Activated CD4-positive, alpha-beta memory T cell treated with anti-CD3 and anti-CD28 coated beads, Interleukin-2, amount 10 ng/mL, durations not matched to agents 7 days and 5 days (primary cell): Measurements from ENCODE around the gene KCNK10. TPM values are rescaled to one million over a fixed set of nuclear protein-coding genes. Genes with fewer than 3 reads are reported as not detected.
"Not testable (repeated sequence)": the region's sequence is repeated elsewhere in the genome, so short reads cannot be mapped to it uniquely, and the experiment has no call there.

Experiments
- CTCF ChIA-PET: fragments of 350-600 bp; sonication (Branson Sonifier 250); formaldehyde crosslinking; loops from one replicate; lab custom pipeline; 2021; ENCODE audit warnings: antibody characterized with exemption, inconsistent platforms; lab: Charles Lee
- POLR2A ChIA-PET: fragments of 350-600 bp; sonication (Branson Sonifier 250); formaldehyde crosslinking; loops from one replicate; lab custom pipeline; 2021; ENCODE audit warnings: antibody characterized with exemption; lab: Charles Lee
- DNase-seq: peaks from one replicate; pipeline ENCODE4 v3.0.0-alpha.2; 2020
- H3K27ac Mint-ChIP-seq: one replicate; pipeline ENCODE4 v1.8.0; 2021; ENCODE audit warnings: mild to moderate bottlenecking, mixed read lengths
- H3K27me3 Mint-ChIP-seq: one replicate; pipeline ENCODE4 v1.8.0; 2021; ENCODE audit warnings: mixed read lengths
- H3K36me3 Mint-ChIP-seq: one replicate; pipeline ENCODE4 v1.8.0; 2021; ENCODE audit warnings: low read depth, mixed read lengths
- H3K4me1 Mint-ChIP-seq: one replicate; pipeline ENCODE4 v1.8.0; 2021; ENCODE audit warnings: mixed read lengths
- H3K4me3 Mint-ChIP-seq: one replicate; pipeline ENCODE4 v1.8.0; 2021; ENCODE audit warnings: mild to moderate bottlenecking, mixed read lengths
- H3K9me3 Mint-ChIP-seq: one replicate; pipeline ENCODE4 v1.8.0; 2021; ENCODE audit warnings: mixed read lengths
- total RNA-seq, 2 experiments: library from RNA; stranded (reverse); gene quantifications; one replicate each; pipeline ENCODE4 v1.2.3, GENCODE V29; 2021

Gene KCNK10
- total RNA-seq, 2 experiments from 2014 or later = not detected

GRCh38 chr14:88272390-88273269 is 50.4 kb downstream of the KCNK10 start:
- Mint-ChIP-seq H3K36me3 (no peaks in the 10 kb centered on the region), H3K27me3 (no peaks in the 10 kb centered on the region), H3K27ac (no peak overlapping the region), H3K4me1 (no peaks in the 10 kb centered on the region), H3K4me3 (no peak overlapping the region), H3K9me3 (no peaks in the 10 kb centered on the region)
- ChIA-PET CTCF (interaction anchor here (0.6 to 0.9 kb wide), 2 partner anchors 85 to 327 kb away, joined by 3 to 4 read pairs; no protein-coding TSS in a partner anchor), POLR2A (no interaction called here)
- no peak for DNase-seq

- CTCF ChIA-PET = interaction anchor here (0.9 kb wide), 1 partner anchor 326 kb away, joined by 4 read pairs; no protein-coding TSS in a partner anchor
Measured at GRCh38 chr14:88271205-88271604, 51.9 kb downstream of the KCNK10 start.

GRCh38 chr14:88270776-88271175 is 52.3 kb downstream of the KCNK10 start:
- Mint-ChIP-seq H3K9me3 (no peaks in the 10 kb centered on the region), H3K36me3 (no peaks in the 10 kb centered on the region), H3K4me1 (no peaks in the 10 kb centered on the region), H3K27me3 (no peaks in the 10 kb centered on the region), H3K4me3 (no peak overlapping the region), H3K27ac (no peak overlapping the region)
- POLR2A ChIA-PET = no interaction called here
- CTCF ChIA-PET = no interaction called here
- DNase-seq = no peak

More at GRCh38 chr14:88271205-88271604, 51.9 kb downstream of the KCNK10 start:
- no peak for DNase-seq
- Mint-ChIP-seq H3K27me3 (no peaks in the 10 kb centered on the region), H3K4me3 (no peak overlapping the region), H3K27ac (no peak overlapping the region), H3K9me3 (no peaks in the 10 kb centered on the region), H3K4me1 (no peaks in the 10 kb centered on the region), H3K36me3 (no peaks in the 10 kb centered on the region)
- POLR2A ChIA-PET = no interaction called here

DNA sequence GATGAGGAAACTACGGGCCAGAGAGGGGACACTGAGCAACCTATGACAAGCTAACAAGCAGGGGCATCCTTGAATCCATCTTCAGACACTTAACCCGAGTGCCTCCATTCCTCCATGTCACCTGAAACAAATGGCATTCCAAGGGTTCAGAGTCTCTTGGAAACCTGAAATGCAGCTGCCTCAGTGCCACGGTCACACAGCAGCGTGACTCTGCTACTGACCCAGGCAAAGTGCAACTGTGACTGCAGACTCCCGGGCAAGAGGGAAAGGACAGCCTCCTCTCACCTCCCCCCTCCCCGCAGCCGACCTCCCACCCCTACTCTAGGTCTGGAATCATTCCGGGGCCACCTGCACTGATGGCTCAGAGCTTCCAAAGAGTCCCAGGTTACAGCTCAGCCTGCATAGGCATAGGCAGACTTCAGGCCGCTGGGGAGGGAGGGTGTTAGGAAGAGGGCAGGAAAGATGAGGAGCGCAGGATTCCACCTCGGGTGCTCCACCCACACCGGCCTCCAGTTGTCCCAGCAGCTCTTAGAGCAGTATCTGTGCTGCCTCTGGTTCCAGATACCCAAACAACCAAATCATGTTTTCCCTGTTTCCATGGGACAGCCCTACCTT is 53.2 kb downstream of the KCNK10 start:
- H3K4me3 Mint-ChIP-seq = no peak overlapping the region
- no peak overlapping the region for H3K27ac Mint-ChIP-seq
- ChIA-PET POLR2A (no interaction called here), CTCF (no interaction called here)
- no peaks in the 10 kb centered on the region for H3K36me3 Mint-ChIP-seq
- H3K9me3 Mint-ChIP-seq = peaks cover 2% of the 10 kb centered on the region
- no peak for DNase-seq
- H3K4me1 Mint-ChIP-seq = no peaks in the 10 kb centered on the region
- no peaks in the 10 kb centered on the region for H3K27me3 Mint-ChIP-seq

- no peak overlapping the region for H3K4me3 Mint-ChIP-seq
- peaks cover 2% of the 10 kb centered on the region for H3K9me3 Mint-ChIP-seq
- ChIA-PET CTCF (no interaction called here), POLR2A (no interaction called here)
- H3K27ac Mint-ChIP-seq = no peak overlapping the region
- no peak for DNase-seq
- H3K36me3 Mint-ChIP-seq = no peaks in the 10 kb centered on the region
- no peaks in the 10 kb centered on the region for H3K27me3 Mint-ChIP-seq
- no peaks in the 10 kb centered on the region for H3K4me1 Mint-ChIP-seq
Measured at GRCh38 chr14:88266474-88266873, 56.6 kb downstream of the KCNK10 start.

DNA sequence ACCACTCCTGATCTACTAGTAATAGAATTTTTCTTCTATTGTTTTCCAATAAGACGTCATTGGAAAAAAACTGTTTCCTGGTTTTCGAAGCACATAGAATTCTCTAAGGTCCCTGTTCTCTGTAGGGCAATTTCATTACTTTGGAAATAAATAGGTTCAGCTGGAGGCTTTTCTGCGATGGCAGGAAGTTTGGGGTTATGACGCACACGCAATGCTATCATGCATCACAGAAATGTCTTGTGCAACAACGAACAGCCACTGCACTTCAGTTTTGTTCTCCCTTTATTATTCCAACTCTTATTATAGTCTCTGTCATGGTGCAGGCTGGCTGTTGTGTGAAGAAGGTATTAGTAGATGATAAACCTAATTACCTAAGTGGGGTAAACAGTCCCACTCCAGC is 59.0 kb downstream of the KCNK10 start:
- peaks cover 3% of the 10 kb centered on the region for H3K27me3 Mint-ChIP-seq
- H3K9me3 Mint-ChIP-seq = peaks cover 2% of the 10 kb centered on the region
- no peaks in the 10 kb centered on the region for H3K36me3 Mint-ChIP-seq
- ChIA-PET POLR2A (no interaction called here), CTCF (no interaction called here)
- DNase-seq = no peak
- no peak overlapping the region for H3K27ac Mint-ChIP-seq
- no peak overlapping the region for H3K4me3 Mint-ChIP-seq
- H3K4me1 Mint-ChIP-seq = no peaks in the 10 kb centered on the region

DNA sequence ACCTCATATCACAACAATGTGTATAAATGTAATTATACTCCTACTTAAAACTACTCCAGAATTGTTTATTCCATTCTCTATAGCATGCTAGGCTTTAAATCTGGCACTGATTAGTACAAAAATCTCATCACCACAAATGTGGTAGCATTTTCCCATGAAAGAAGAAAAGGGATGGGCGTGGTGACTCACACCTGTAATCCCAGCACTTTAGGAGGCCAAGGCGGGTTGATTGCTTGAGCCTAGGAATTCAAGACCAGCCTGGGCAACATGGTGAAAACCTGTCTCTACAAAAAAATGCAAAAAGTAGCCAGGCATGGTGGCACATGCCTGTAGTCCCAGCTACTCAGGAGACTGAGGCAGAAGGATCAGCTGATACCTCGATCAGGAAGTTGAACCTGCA is 61.8 kb downstream of the KCNK10 start:
- H3K27me3 Mint-ChIP-seq, CTCF ChIA-PET, POLR2A ChIA-PET, H3K36me3 Mint-ChIP-seq, H3K9me3 Mint-ChIP-seq, H3K4me3 Mint-ChIP-seq, DNase-seq, H3K27ac Mint-ChIP-seq, H3K4me1 Mint-ChIP-seq: not testable (repeated sequence)

GRCh38 chr14:88258021-88258420 is 65.0 kb downstream of the KCNK10 start:
- DNase-seq = no peak
- POLR2A ChIA-PET = no interaction called here
- H3K4me3 Mint-ChIP-seq = no peak overlapping the region
- no peaks in the 10 kb centered on the region for H3K9me3 Mint-ChIP-seq
- no peaks in the 10 kb centered on the region for H3K36me3 Mint-ChIP-seq
- H3K27me3 Mint-ChIP-seq = peaks cover 5% of the 10 kb centered on the region
- no peak overlapping the region for H3K27ac Mint-ChIP-seq
- CTCF ChIA-PET = no interaction called here
- no peaks in the 10 kb centered on the region for H3K4me1 Mint-ChIP-seq

DNA sequence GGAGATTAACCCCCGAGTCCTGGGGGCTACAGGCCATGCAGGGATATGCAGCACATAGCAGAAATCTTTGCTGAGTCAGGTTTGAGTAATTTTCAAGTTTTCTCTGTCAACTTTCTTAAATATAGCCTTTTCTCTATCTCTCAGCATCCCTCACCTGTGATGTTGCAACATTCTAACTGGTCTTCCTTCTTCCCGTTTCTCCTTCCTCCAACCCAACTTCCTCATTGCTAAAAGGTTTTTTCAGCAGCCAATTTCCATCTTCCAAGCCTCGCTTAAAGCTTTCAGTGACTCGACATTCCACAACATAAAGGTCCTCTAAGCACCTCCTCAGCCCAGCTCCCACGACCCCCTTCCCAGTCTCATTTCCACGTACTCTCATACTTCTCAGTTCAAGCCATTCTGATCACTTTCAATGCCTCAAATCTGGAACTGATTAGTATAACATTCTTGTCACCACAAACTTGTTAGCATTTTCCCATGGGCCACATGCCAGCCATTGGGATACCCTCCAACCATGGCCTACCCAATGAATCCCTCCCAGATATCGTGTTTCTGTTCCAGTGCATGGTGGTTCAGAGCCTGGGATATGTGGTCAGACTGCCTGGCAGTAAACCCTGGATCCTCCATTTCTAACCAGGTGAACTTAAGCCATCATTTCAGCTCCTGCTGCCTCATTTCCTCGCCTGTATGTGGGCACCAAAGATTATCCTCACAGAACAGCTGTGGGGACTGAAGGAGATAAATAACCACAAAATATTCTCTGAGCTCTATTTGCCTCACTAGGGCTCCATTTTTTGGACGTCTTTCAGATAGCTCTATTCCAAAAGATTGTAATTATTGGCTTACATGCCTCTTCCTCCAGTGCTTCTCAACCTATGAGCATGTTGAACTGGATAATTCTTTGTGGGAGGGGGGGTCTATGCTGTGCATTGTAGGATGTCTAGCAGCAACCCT is 65.8 kb downstream of the KCNK10 start:
- POLR2A ChIA-PET = no interaction called here
- H3K36me3 Mint-ChIP-seq = no peaks in the 10 kb centered on the region

GRCh38 chr14:88255798-88256197 is 67.3 kb downstream of the KCNK10 start:
- ChIA-PET POLR2A (no interaction called here), CTCF (no interaction called here)
- H3K4me1 Mint-ChIP-seq = no peaks in the 10 kb centered on the region
- no peaks in the 10 kb centered on the region for H3K9me3 Mint-ChIP-seq
- H3K36me3 Mint-ChIP-seq = no peaks in the 10 kb centered on the region
- H3K4me3 Mint-ChIP-seq = no peak overlapping the region
- no peak for DNase-seq
- H3K27me3 Mint-ChIP-seq = peaks cover 5% of the 10 kb centered on the region
- H3K27ac Mint-ChIP-seq = no peak overlapping the region

More for the DNA sequence above, 65.8 kb downstream of the KCNK10 start:
- Mint-ChIP-seq H3K27ac (no peak overlapping the region), H3K4me1 (no peaks in the 10 kb centered on the region), H3K4me3 (no peak overlapping the region), H3K27me3 (peaks cover 5% of the 10 kb centered on the region), H3K9me3 (no peaks in the 10 kb centered on the region)
- DNase-seq = no peak
- CTCF ChIA-PET = no interaction called here

DNA sequence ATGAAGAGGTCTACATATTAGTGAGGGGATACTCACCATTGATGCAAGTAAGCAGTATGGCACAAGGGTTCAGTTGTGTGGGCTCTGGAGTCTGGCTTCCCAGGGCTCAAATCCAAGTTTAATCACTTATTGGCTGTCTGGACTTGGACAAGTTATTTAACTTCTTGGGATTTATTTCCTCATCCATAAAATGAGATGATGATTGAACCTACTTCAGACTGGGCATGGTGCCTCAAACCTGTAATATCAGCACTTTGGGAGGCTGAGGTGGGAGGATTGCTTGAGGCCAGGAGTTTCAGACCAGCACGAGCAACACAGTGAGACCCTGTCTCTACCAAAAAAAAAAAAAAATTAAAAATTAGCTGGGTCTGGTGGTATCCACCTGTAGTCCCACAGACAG is 67.9 kb downstream of the KCNK10 start:
- Mint-ChIP-seq H3K27ac (no peak overlapping the region), H3K9me3 (no peaks in the 10 kb centered on the region), H3K36me3 (no peaks in the 10 kb centered on the region), H3K4me3 (no peak overlapping the region), H3K4me1 (no peaks in the 10 kb centered on the region), H3K27me3 (peaks cover 5% of the 10 kb centered on the region)
- ChIA-PET CTCF (no interaction called here), POLR2A (no interaction called here)
- DNase-seq = no peak

GRCh38 chr14:88252498-88252897 is 70.6 kb downstream of the KCNK10 start:
- H3K27ac Mint-ChIP-seq = no peak overlapping the region
- H3K27me3 Mint-ChIP-seq = no peaks in the 10 kb centered on the region

DNA sequence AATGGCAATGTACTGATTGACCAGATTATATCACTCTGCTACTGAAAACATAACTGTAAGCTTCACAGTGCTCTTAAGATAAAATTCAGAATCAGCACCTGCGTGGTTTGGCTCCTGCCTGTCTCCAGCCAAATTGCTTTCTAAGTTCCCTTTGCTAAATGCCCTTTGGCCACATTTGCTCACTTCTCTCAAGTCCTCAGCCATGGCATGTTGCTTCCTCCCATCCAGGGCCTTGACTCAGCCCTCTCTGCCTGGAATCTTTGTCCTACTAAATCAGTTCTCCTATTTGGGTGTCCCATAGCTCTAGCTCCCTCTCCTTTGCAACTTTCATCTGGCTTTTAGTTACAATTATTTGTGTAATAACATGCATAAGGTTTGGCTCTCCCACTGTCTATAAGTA is 71.4 kb downstream of the KCNK10 start:
- no peak overlapping the region for H3K27ac Mint-ChIP-seq
- no peaks in the 10 kb centered on the region for H3K4me1 Mint-ChIP-seq
- H3K27me3 Mint-ChIP-seq = no peaks in the 10 kb centered on the region
- H3K9me3 Mint-ChIP-seq = no peaks in the 10 kb centered on the region
- H3K4me3 Mint-ChIP-seq = no peak overlapping the region
- POLR2A ChIA-PET = no interaction called here
- DNase-seq = no peak
- CTCF ChIA-PET = no interaction called here
- H3K36me3 Mint-ChIP-seq = no peaks in the 10 kb centered on the region

More at GRCh38 chr14:88252498-88252897, 70.6 kb downstream of the KCNK10 start:
- CTCF ChIA-PET = no interaction called here
- H3K4me1 Mint-ChIP-seq = no peaks in the 10 kb centered on the region
- H3K4me3 Mint-ChIP-seq = no peak overlapping the region
- no peaks in the 10 kb centered on the region for H3K36me3 Mint-ChIP-seq
- POLR2A ChIA-PET = no interaction called here
- DNase-seq = no peak
- no peaks in the 10 kb centered on the region for H3K9me3 Mint-ChIP-seq
